NCI-H1436 (cell line): ENCODE results near the gene SLC25A45.

Source experiments
- DNase-seq: peaks from one replicate; lab custom pipeline; 2025; lab: John Stamatoyannopoulos, UW

Gene SLC25A45

GRCh38 chr11:65404638-65405339 is 22.3 kb upstream of the SLC25A45 start:
- no peak for DNase-seq

DNA sequence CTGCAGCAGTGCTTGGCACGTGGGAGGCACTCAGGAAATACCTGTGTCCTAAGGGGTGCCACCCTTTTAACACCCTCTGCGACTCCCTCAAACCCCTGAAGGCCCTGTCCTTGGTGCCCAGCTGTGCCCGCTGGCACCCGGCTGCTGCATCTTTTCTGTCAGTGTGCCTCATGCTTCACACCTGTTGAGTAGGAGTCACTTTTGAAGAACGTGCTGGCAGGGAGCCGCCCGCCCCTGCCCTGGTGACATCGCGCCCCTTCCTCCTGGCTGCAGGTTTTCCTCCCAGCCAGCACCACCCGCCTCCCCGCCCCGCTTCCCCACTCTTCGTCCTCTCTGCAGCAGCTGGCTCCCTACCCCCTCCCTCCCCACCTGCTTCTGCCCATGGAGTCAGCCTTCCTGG is 21.8 kb upstream of the SLC25A45 start:
- no peak for DNase-seq

DNA sequence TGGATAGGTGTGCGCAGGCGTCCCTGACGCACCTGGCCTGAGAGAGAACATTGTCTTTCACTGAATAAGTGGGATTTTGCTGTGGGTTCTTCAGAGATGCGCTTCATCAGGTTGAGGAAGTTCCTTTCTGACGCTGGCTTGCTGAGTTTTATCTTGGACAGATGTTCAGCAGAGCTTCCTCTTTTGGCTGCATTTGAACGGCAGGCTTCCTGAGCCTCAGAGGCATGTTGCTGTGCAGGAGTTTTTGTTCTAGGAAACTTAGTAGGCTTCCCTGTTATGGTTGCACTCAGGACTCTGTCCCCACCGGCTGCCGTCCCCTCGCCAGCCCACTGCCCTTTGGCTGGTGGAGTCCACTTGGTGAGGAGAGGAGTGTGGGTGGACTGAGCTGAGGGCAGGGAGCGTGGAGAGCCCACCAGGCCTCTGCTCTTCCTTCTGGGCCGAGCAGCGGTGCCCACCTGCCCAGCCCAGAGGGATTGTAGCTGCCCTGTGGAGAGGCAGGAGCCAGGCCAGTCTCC is 21.2 kb upstream of the SLC25A45 start:
- DNase-seq = no peak

DNA sequence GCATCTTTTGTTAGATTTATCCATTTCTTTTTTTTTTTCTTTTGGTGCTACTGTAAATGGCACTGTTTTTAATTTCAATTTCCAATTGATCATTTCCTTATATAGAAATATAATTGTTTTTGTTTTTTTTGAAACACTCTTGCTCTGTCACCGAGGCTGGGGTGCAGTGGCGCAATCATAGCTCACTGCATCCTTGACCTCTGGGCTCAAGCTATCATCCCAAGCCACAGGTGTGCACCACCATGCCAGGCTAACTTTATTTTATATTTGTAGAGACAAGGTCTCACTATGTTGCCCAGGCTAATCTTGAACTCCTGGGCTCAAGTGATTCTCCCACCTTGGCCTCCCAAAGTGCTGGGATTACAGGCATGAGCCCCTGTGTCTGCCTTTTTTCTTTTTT is 20.3 kb upstream of the SLC25A45 start:
- no peak for DNase-seq

GRCh38 chr11:65401803-65402248 is 19.4 kb upstream of the SLC25A45 start:
- DNase-seq = no peak

DNA sequence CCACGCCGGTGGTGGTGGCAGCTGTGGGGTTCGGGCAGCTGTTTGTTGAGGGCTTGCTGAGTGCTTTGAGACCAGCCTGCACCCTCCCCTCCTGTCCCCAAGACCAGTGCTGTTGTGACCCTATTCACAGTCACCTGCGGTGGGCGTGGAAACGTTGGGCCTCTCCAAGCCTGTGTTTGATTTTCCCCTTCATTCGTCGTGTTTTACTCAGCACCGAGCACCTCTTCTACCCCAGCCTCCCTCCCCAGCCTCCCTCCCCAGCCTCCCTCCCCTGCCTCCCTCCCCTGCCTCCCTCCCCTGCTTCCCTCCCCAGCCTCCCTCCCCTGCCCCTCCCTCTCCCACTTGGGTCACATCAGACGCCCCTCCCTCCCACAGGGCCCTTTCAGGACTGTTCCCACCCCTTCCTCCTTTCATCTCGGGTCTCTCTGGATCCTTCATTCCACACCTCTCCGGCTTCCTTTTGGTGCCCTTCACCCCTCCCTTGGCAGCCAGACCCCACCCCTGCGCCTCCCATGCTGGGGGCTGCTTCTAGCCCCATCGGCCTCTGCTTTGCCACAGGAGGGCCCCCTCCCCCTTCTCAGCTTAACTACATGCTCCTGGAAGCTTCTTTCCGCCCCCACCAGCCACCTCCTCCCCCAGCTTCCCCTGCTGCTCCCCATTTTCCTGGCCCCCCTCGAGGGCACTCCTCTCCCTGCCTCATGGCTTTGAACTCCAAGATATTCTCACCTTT is 18.8 kb upstream of the SLC25A45 start:
- no peak for DNase-seq

DNA sequence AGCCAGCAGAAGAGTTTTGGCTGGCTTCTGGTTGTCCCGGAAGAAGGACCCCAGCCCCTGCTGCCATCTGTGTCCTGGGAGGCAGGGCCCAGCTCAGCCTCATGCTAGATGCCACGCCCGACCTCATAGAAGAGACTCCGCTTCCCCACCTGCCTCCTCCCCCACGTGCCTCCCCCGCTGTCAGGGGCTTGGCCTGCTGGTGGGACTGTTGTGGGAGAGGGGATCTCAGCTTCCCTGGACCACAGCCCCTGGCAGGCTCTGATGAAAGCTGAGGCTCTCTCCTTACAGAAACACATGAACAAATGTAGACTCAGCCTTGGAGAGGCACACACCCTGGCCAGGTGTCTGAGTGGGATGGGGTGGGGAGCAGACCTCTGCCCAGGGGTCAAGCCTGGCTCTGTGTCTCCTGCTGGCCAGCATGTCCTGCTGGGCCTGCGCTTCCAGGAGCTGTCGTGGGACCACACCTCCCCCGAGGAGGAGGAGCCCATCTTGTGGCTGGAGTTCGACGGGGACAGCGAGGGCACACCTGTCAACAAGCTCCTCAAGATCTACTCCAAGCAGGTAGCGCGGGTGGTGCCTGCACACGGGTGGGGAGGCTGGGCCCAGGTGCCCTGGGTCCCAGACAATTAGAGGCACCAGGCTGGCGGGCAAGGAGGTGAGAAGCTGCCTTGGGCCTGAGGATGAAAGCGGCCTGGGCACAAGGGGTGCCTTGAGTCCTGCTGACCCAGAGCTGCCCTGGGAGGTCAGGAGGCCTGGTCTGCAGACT is 18.0 kb upstream of the SLC25A45 start:
- no peak for DNase-seq

GRCh38 chr11:65399845-65400244 is 17.4 kb upstream of the SLC25A45 start:
- no peak for DNase-seq

GRCh38 chr11:65399249-65399648 is 16.8 kb upstream of the SLC25A45 start:
- no peak for DNase-seq

DNA sequence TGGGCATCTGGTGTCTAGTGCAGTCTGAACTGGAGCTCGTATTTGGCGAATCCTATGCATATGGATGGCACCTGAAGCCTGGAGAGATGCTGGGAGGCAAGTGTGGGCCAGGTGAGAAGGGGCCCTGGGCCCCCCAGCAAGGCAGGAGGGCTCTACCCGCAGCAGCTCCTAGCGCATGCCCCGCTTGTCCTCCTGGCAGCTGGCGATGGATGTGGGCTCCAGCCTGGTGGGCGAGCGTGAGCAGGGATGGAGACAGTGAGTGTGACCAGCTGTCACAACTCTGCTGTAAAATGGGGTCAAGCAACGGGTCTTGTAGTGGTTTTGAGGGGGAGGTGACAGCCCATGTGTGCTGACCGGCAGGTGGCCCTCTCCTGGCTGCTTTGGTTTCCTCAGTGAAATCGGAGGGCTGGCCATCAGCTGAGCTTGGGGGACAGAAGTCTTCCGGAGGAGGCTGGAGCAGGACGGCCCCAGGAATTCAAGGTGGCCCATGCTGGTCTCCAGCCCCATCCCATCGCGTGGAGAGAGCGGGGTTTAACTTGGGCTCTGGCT is 16.0 kb upstream of the SLC25A45 start:
- no peak for DNase-seq

GRCh38 chr11:65396769-65397745 is 14.6 kb upstream of the SLC25A45 start:
- DNase-seq = no peak

DNA sequence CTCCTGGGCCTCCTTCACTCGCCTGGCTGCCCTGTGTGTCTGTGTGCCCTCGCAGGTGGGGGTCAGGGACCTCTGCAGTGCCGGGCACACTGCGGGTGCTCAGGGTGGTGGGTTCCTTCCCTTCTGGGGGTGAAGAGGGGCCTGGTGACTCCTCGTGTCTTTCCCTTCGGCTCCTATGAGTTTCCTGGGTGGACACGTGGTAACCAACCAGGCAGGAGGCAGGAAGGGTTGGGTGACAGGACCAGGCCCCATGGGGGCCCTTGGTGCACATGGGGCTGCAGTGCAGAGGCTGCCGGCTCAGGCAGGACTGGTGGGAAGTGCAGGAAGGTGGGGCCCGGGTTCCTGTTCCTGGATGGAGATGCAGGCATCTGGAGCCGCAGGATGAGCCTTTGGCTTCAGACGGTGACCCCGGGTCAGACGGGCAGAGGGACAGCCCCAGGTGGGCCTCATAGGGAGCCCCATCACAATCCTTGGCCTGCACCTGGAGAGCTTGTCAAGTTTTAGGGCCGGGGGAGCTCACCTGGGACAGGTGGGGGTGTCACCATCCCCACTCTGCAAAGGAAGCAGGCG is 13.6 kb upstream of the SLC25A45 start:
- no peak for DNase-seq

DNA sequence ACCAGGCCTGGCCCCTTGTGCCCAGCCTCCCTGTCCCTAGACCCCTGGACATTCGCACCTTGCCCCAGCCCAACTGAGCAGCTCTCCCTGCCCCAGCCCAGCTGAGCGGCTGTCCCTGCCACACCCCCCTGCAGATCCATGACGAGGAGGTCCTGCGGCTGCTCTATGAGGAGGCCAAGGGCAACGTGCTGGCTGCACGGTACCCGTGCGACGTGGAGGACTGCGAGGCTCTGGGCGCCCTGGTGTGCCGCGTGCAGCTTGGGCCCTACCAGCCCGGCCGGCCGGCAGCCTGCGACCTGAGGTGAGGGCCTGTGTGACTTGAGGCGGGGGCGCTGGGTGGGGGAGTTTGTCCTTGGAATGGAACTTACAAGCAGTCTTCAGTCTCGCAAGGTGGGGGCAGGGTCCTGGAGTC is 11.7 kb upstream of the SLC25A45 start:
- DNase-seq = no peak

DNA sequence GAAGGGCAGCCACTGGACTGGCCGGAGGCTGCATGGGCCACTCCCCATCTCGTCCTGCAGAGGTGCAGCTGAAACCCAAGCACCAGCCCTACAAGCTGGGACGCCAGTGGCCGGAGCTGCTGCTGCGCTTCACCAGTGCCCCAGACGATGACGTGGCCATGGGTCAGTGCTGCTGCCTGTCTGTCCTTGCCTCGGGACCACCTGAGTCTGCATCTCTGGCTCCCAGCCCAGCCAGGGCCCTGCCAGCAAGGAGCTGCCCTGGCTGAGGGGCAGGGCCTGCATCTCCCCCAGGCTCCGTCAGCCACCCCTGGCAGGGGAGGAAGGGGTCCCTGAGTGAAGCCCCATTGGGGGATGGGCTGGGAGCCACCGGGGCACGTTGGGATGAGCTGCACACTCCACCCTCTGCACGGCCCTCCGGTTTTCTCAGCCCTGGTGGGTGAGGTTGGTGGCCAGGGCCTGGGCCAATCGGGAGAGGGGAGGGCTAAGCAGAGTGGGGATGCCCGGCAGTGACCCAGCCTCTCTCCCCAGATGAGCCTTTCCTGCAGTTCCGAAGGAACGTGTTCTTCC is 11.2 kb upstream of the SLC25A45 start:
- DNase-seq = no peak

GRCh38 chr11:65392899-65393298 is 10.5 kb upstream of the SLC25A45 start:
- no peak for DNase-seq

GRCh38 chr11:65392186-65392829 is 9.9 kb upstream of the SLC25A45 start:
- no peak for DNase-seq

DNA sequence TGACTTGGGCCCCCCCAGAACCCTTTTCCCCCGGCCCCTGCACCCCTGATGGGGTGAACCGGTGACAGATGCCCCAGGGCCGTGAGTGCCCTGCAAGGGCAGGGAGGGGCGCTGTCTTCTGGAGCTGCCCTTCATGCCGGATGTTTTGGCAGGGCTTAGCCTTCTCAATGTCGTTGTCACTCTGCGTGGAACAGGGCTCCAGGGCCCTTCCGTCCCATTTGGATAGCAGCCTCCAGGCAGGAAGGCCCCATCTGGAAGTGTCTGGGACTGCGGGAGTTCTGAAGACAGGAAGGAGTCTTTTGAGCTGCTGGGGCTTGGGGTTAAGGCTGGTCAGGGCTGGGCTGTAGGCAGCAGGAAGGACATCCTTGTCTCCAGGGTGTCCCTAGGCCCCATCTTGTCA is 8.6 kb upstream of the SLC25A45 start:
- DNase-seq = no peak

- no peak for DNase-seq
Observed at GRCh38 chr11:65390099-65390941, 7.9 kb upstream of the SLC25A45 start.
